ENCODE measurements around the gene ATE1. TPM values are rescaled to one million over a fixed set of nuclear protein-coding genes. Genes with fewer than 3 reads are reported as not detected.

ATE1 gene
- total RNA-seq, 4 donors from 2014 or later = 31.4 to 47.9 (median 38.3) TPM

DNA sequence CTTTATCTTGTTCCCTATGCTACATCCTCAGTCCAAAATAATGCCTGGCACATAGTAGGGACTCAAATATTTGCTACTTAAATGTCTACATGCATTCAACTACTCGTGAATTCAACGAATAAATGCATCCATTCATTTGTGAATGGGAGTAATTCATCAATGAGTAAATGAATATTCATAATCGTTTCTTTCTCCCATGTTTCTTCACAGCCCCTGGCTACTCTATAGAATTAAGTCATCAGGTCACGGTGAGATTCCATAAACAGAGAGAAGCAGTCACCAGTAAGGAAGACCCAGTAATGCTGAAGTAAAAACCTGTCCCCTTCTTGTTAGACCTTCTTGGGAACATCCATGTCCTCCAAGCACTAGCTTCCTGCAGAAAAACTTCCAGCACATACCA lies 48.4 kb downstream of the ATE1 start:
- Histone ChIP-seq H3K9me3 (no peaks in the 10 kb centered on the region), H3K36me3 (peaks cover 0 to 12% (median 0%) of the 10 kb centered on the region in 3 donors), H3K4me3 (no peak overlapping the region), H3K27ac (no peak overlapping the region), H3K27me3 (no peaks in the 10 kb centered on the region), H3K4me1 (no peaks in the 10 kb centered on the region)
- TF ChIP-seq POLR2A (IDR thresholded peaks at IDR 0.05) = no peak
- TF ChIP-seq, protein P1, sequence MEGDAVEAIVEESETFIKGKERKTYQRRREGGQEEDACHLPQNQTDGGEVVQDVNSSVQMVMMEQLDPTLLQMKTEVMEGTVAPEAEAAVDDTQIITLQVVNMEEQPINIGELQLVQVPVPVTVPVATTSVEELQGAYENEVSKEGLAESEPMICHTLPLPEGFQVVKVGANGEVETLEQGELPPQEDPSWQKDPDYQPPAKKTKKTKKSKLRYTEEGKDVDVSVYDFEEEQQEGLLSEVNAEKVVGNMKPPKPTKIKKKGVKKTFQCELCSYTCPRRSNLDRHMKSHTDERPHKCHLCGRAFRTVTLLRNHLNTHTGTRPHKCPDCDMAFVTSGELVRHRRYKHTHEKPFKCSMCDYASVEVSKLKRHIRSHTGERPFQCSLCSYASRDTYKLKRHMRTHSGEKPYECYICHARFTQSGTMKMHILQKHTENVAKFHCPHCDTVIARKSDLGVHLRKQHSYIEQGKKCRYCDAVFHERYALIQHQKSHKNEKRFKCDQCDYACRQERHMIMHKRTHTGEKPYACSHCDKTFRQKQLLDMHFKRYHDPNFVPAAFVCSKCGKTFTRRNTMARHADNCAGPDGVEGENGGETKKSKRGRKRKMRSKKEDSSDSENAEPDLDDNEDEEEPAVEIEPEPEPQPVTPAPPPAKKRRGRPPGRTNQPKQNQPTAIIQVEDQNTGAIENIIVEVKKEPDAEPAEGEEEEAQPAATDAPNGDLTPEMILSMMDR (IDR thresholded peaks at IDR 0.05) = no peak
- no peak for DNase-seq

DNA sequence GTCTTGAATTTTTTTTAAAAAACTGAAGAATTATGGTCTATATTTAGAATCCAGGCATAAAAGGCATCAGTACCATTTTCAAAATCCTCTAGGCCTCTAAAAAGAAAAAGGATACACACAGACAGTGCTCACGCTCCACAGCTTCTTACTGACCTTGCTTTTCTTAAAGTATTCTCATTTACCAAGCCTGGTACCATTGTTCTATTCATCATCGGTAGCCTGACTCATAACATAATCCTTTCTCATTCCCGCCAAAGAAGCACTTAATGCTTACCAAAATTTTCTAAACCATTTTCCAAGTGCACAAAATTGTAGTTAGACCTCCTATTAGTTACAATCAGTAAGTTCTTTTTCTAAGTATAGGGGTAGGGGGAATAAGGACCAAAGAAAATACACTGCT lies 54.6 kb downstream of the ATE1 start:
- Histone ChIP-seq H3K27ac (no peak overlapping the region), H3K36me3 (peaks cover 0 to 30% (median 0%) of the 10 kb centered on the region in 3 donors), H3K4me3 (no peak overlapping the region), H3K27me3 (no peaks in the 10 kb centered on the region), H3K4me1 (no peaks in the 10 kb centered on the region), H3K9me3 (no peaks in the 10 kb centered on the region)
- no peak for DNase-seq
- no peak for TF ChIP-seq POLR2A (IDR thresholded peaks at IDR 0.05)
- TF ChIP-seq, protein P1 (IDR thresholded peaks at IDR 0.05) = no peak

DNA sequence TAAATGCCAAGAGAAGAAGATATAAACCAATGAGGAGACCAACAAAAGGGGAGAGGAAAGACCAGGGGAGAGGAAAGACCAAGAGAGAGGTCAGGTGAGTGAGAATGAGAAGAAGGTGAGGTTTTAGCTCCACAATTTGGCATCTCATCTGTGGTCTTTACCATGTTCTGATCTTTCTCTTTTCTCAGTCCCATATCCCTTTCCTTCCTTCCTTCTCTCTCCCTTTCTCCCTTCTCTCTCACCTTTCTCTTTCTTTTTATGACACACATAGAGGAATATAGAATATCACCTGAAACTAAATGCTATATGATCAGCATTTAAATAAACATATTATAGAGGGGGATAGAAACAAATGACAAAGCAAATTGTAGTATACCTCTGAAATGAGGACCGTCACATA lies 57.4 kb downstream of the ATE1 start:
- Histone ChIP-seq H3K27ac (no peak overlapping the region), H3K9me3 (no peaks in the 10 kb centered on the region), H3K27me3 (no peaks in the 10 kb centered on the region), H3K36me3 (peaks cover 0 to 29% (median 0%) of the 10 kb centered on the region in 3 donors), H3K4me1 (no peaks in the 10 kb centered on the region), H3K4me3 (no peak overlapping the region)
- TF ChIP-seq POLR2A (IDR thresholded peaks at IDR 0.05) = no peak
- TF ChIP-seq, protein P1 (IDR thresholded peaks at IDR 0.05) = no peak
- no peak for DNase-seq

DNA sequence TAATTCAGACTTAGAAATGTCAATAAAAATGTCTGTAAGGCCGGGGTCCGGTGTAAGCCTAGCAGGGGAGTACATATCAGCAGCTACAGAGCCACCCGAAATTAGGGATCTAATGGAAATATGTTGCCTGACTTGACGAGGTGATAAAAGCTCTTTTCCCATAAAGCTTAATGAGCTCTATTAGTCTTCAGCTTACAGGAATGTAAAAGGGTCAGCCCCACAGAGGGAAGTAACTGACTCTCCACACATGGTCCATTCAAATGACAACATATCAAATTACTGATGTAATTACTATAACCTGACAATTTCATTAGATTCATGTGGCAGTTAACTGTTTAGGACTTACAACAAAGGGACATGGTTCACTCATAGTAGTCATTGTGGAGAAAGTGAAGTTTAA lies 62.3 kb downstream of the ATE1 start:
- H3K9me3 ChIP-seq = no peaks in the 10 kb centered on the region
- H3K27me3 ChIP-seq = no peaks in the 10 kb centered on the region
- H3K36me3 ChIP-seq = peaks cover 0 to 21% (median 3%) of the 10 kb centered on the region in 3 donors
- H3K4me3 ChIP-seq = no peak overlapping the region
- no peaks in the 10 kb centered on the region for H3K4me1 ChIP-seq
- DNase-seq = no peak
- TF ChIP-seq, protein P1 (IDR thresholded peaks at IDR 0.05) = no peak
- no peak overlapping the region for H3K27ac ChIP-seq

DNA sequence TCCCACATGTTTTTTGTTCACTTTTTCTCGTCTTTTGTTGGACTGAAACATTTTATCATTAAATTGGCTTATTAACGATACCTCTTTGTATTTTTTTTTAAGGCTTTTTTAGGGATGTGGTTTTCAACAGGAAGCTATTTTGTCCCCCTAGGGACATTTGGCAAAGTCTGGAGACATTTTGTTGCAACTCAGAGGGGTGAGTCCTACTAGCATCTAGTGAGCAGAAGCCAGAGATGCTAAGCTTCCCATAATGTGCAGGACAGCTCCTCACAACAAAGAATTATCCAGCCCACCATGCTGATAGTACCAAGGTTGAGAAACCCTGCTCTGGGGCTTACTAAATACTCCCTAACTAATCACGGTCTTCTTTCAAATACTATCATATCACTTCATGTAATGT lies 63.2 kb downstream of the ATE1 start:
- H3K27ac ChIP-seq = no peak overlapping the region
- H3K4me3 ChIP-seq = no peak overlapping the region
- no peaks in the 10 kb centered on the region for H3K4me1 ChIP-seq
- DNase-seq = no peak
- no peaks in the 10 kb centered on the region for H3K27me3 ChIP-seq
- H3K36me3 ChIP-seq = peaks cover 0 to 18% (median 3%) of the 10 kb centered on the region in 3 donors
- TF ChIP-seq, protein P1 (IDR thresholded peaks at IDR 0.05) = no peak
- no peak for TF ChIP-seq POLR2A (IDR thresholded peaks at IDR 0.05)
- H3K9me3 ChIP-seq = no peaks in the 10 kb centered on the region

DNA sequence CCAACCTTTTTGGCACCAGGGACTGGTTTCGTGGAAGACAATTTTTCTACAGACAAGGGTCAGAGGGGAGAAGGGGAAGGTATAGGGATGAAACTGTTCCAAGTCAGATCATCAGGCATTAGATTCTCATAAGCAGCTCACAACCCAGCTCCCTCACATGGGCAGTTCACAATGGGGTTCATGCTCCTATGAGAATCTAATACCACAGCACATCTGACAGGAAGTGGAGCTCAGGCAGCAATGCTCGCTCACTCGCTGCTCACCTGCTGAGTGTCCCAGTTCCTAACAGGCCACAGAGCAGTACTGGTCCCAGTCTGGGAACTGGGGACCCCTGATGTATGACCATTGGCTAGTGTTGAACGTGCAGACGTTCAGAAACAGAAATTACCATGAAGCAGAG lies 63.7 kb downstream of the ATE1 start:
- H3K36me3 ChIP-seq = peaks cover 0 to 14% (median 3%) of the 10 kb centered on the region in 3 donors
- H3K27ac ChIP-seq = no peak overlapping the region
- H3K9me3 ChIP-seq = no peaks in the 10 kb centered on the region
- no peaks in the 10 kb centered on the region for H3K4me1 ChIP-seq
- H3K4me3 ChIP-seq = no peak overlapping the region
- TF ChIP-seq POLR2A (IDR thresholded peaks at IDR 0.05) = no peak
- TF ChIP-seq, protein P1 (IDR thresholded peaks at IDR 0.05) = no peak
- H3K27me3 ChIP-seq = no peaks in the 10 kb centered on the region
- DNase-seq = no peak

Measured in Peyer's patch (tissue), 4 donors.